Non-pigmented ciliary epithelial cell (primary cell): Measurements from ENCODE around the gene B3GALT6.

ENCODE experiments used
- DNase-seq: peaks from one replicate; pipeline ENCODE4 v3.0.0-alpha.2; 2010; ENCODE audit warnings: low read depth

The B3GALT6 gene

DNA sequence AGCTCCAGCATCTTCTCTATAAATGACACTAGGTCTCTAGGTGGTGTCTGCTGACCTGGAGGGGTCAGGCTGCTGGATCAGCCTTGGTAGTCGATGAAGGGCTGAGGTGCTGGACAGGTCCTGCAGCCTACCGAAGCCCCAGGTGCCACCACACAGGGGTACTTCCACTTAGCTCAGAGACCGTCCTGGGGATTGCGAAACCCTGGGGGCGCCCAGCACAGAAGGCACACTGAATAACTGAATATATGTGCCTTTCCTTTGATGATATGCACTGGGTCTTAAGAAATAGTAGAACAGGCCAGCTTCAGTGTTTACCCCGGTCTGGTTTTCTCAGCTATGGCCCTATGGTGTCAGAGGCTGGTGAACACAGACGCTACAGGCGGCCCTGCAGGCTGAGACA, 30.7 kb downstream of the B3GALT6 start:
- no peak for DNase-seq

DNA sequence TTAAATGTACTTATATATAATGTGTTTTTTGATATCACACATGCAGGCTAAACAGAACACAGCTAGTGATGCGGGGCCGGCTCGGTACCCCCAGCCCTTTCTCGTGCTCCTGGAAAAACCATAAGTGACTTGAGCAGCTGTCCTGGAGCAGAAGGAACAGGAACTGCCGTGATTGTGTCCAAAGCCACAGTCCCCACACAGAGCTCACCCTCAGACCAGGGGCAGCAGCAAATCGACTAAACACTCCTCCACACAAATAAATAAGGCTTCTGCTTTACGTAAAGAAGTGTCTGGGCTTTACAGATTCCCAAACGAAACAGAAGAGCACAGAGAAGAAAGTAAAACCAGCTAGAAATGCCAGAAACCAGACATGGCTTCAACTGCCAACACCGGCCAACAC, 32.0 kb downstream of the B3GALT6 start:
- DNase-seq = no peak

DNA sequence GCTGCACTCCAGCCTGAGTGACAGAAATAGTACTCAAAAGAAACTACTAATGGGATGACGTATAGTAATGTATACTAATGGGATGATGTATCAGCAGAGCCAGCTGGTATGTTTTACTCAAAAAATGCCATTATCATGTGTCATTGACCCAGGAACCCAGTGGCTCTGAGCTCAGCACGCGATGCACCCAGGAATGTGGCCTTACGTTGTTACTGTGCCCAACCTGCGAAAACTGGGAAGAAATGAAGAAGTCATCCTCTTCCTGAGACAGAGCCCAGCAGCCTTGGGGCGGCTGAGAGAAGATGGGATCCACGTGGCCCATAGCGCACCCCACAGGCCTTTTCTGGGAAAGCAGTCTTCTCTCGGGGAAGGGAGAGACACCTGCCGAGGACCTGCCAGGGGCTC, 32.8 kb downstream of the B3GALT6 start:
- DNase-seq = peak; percentile 95

DNA sequence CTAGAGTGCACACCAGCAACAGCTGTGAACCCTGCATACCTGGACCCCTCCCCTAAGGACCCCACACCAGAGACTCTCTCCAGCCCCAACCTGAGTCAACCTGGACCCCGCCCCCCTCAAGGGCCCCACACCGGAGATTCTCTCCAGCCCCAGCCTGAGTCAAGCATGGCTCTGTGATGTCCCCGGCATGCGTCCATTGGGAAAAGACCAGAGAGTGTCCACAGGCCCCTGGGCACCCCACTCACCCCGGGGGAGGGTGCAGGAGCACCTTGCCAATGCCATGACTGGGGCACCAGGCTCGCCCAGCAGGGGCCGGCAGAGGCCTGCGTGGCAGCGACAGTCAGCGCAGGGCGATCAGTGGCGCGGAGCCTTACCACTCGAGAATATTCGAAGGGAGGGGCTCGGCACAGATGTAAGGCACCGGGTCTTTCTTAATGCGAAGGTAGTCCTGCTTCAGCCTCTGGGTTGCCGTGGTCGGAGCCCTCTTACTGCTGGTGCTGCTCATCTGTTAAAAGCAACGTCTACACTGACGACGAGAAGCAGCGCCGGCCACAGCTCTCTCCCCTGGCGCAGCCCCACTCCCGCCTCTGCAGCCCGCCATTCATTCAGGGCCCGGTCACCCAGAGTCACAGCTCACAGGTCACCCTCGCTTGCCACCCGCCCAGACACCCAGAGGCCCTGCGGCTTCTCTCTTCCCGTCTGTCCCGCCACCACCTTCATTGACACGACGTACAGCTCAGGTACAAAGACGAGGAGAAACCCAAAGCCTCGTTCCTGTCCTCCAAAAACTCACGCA, 35.6 kb downstream of the B3GALT6 start:
- DNase-seq = no peak

DNA sequence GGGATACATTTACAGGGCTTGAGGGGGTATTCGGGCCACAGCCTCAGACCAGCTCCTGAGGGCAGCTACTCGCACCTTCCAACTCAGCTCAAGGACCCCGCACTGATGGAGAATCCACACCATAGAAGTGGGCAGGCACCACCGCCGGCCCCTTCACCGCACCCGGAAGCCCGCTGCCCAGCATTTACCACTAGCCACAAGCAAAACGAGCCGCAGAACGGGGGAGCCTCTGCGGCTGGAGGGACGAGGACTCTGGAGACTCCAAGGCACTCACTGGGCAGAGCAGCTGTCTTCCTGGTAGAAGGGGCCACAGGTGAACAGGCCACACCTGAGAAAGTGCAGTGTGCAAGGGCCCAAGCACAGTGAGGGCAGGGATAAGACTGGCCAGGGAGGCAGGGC, 36.2 kb downstream of the B3GALT6 start:
- no peak for DNase-seq

DNA sequence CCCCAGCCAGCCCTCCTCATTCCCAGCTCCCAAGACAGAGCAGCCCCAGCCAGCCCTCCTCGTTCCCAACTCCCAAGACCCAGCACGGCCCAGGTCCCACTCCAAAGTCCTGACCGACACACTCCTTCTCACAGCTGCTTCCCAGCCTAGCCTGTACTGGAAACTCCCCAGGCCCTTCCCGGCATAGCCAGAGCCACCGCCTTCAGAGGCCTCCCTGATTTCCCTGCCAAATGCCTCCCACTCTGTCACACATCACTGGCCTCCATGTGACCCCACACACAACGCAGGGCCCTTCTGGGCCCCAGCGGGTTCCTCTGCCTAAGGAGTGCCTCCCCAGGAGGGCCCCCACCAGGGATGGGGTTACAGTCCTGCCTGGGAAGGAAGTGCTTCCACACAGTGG, 38.8 kb downstream of the B3GALT6 start:
- DNase-seq = no peak

DNA sequence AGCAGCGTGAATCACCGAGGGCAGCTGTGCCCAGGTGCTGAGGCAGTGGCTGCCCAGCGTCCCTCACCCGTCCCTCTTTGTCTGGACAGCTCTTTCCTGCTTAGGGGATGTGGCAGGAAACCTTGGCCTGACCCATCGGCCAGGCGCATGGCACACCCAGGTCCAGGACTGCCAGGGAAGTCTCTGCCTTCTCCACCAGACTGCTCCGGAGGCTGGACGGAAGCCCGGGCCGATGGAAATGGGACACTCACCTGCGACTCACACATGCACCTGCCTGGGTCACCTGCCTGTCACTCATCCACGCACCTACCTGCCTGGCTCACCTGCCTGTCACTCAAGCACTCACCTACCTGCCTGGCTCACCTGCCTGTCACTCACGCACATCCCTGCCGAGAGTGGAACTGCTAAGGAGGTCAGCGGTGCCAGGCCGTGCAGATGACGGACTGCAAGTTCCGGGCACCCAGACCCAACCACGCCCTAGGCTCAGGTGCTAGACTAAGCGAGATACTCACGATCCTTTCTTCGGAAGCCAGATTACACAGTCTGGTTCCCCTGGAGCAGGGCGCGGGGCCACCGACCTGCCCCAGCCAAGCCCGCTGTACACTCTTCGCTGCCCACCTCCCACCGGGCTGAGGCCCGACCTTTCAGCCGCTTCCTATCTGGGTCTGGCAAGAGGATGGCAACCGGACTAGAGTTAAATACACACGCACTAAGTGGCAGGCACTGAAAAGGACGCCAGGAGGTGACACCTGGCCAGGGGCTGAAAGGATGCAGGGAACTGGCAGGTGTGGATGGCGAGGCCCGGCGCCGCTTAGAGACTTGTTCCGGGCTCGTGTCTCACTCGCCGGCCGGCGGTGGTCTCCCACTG, 40.5 kb downstream of the B3GALT6 start:
- DNase-seq = no peak

DNA sequence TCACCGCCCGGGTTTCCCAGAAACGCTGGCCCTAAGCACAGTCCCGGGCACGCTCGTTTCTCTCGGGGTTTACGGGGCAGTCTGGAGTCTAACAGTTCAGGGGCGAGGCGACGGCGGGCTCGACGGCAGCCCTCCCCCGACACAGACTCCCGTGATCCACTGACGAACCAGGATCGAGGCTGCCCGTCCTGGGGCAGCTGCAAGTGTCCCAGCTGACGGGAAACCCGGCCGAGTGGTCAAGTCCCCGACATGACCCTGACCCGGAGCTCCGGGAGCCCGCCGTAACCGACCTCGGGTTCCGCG, 41.1 kb downstream of the B3GALT6 start:
- no peak for DNase-seq

DNA sequence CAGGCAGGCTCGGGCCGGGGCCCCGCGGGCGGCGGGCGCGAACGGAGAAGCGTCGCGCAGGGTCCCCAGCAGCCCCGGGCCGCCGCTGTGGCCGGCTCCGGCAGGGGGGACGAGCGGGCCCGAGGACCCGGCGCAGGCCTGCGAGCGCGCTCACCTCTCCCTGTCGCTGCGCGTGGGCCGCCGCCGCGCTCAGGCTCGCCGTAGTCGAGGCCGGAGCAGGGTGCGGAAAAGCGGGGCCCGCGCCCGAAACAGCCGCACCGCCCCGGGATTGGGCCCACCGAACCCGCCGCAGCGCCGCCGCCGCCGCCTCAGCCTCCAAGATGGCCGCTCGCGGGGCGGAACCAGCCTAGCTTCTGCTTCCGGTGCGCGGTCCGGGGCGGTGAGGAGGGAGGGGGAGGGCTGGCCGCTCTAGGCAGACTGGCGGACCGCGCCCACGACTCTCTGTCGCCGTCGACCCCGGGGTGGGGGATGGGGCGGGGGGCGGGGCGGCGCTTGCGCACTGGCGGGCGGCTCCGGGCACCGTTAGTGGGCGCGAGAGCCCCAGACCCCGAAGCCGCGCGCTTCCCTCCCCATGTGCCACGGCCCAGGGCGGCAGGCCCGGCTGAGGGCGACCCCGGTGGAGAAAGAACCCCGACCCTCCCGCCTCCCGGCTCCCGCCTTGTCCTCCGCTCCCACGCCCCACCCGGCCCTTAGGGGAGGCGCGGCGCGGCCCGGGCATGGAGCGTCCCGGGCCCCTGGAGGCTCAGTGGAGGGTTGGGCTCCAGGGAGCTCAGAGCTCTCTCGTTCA, 41.7 kb downstream of the B3GALT6 start, which contains the start of gene UBE2J2:
Gene UBE2J2, minus strand, starts transcription at position 343 of the 787 bp plus-strand sequence. CDS start 5,862 bp downstream, outside the sequence.
- DNase-seq = peak; percentile 48

DNA sequence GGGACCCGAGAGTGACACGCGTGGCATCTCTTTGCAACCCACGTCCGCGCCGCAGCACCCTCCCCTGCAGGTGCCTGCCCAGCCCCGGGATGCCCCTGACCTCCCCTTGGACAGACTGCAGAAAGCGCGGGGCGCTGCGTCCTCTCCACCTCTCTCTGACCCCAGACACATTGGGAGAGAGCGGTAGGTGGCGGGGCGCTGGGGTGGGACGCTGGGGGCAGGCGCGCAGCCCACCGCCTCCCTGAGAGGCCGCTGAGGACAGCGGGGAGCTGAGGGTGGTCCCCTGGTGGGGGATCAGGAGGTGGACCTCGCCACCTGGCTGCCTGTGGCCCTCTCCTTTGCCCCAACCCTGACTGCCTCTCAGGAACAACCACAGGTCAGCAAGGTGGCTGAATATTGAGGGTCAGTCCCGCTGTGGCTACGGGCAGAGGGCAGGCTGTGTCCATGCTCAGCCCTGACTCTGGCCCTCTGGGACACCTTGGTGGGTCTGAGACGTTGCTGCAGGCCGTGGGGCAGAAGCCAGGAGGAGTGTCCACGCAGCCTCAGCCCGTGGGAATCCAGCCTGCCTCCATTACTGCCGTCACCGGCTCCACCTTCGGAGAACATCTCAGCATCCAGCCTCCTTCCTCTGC, 42.4 kb downstream of the B3GALT6 start:
- no peak for DNase-seq

DNA sequence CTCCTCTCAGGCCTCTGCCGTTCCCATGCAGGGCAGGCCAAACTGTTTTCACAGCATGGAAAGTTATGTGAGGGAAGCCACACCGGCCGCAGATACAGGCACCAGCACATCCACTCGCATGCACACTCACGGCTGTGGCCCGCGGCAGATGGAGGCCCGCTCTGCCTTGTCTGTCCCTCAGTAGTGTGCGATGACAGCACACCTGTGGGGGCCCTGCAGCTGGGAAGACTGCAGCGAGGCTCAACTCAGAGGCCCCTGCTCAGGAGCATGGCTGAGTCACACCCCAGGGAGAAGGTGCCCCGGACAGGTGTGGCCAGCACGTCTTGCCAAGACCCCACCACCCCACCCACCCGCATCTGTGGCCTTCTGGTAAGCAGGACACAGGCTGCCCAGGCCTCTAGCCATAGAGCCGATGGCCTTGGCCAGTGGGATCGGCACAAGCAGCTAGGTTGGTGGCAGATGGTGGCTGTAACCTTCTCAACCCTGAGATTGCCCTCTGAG, 42.9 kb downstream of the B3GALT6 start:
- DNase-seq = no peak

DNA sequence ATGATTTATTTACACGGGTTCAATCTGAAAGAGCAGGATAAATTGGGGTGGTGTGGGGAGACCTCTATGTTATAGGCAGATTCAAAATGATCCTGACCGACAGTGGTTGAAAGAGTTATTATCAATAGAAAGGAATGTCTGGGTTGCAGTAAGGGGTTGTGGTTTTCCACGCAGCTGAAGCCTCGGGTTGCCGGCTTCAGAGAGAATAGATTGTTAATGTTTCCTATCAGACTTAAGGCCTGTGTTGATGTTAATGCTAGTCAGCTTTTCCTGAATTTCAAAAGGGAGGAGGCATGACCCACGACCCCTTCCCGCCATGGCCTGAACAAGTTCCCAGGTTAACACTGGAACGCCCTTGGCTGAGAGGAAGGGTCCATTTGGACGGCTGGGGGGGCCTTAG, 43.8 kb downstream of the B3GALT6 start:
- DNase-seq = no peak

DNA sequence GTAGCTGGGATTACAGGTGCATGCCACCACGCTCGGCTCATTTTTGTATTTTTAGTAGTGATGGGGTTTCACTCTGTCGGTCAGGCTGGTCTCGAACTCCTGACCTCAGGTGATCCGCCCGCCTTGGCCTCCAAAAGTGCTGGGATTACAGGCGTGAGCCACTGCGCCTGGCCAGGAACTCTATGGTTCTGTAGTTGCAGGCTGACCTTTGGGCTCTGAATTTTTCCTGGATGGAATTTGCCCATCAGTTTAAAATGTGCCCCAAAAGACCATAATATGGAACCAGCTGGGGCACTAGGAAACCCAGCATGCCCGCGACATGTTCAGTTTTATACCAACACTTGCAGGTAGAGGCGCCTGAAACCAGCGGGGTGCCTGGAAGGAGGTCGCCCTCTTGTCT, 46.6 kb downstream of the B3GALT6 start:
- DNase-seq = no peak

DNA sequence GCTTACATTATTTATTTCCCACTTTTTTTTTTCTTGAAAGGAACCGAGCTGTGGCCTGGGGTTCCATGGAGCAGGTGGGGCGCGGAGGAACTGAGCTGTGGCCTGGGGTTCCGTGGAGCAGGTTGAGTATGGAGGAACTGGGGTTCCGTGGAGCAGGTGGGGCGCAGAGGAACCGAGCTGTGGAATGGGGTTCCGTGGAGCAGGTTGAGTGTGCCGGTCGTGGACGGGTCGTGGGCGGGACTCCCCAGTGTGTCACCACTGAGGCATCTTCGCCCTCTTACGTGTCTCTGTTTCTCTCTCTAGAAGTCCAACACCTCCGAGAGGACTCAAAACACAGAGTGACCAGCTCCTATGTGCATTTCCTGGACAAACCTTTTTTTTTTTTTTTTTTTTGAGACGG, 47.0 kb downstream of the B3GALT6 start:
- DNase-seq = no peak

DNA sequence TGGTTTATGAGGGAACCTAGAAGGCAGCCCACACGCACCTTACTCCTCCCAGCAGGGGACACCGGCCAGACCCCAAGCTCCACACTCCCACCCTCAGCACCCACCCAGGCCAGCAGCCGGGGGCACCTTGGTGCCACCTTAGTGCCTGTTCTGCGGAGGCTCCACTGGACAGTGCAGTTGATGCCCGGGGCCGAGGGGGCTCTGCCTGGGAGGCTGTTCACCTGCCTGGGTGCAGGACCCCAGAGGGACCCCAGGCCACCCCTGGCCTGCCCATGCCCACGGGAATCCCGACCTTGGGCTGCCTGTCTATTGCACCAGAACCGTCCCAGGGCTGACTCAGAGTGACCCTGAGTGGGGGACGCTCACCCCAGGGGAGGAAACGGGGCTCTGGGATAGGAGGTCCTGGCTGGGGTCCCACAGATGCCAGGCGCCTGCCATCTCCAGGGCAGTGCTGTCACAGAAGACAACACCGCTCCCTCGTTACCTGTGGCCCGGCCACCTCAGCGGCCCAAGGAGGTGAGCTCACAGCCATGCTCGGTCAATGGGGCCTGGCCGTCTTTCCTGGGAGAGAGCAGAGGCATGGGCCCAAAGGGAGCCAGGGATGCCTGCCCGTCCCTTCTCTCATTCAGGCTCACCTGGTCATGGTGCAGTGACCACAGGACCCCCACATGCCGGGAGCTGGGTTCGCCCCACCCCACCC, 48.9 kb downstream of the B3GALT6 start:
- no peak for DNase-seq

DNA sequence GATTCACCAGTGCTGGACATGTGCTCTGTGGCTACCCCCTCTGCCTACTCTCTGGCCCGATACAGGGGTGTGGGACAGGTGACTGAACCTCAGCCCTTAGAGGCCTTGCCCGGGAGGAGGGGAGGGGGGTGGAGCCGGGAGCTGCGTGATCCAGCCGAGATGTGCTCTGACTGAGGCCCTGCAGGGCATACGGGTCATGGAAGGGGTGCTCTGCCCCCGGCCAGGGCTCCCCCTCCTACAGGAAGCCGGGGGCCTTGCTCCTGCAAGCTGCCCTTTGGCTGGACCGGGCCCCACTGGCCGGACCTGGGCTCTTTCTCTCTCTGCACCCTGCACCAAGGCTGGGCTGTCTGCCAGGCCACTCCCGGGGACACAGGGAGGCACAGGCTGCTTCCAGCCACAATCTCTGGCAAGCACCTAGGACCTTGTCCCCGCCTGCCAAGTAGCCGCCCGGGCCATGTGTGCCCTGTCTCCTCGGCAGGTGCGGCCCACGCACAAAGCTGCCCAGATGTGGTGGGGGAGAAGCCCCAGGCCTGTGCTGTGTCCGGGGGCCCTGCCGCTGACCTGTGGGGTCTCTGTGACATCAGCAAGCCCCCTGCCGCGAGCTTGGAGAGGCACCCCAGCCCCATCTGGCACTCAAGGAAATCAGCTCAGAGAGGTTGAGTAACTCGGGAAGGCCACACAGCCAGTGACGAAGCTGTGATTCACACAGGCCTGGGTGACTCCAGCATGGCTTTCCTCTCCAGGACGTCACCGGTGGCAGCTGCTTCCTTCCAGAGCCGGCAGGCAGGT, 49.7 kb downstream of the B3GALT6 start:
- no peak for DNase-seq

DNA sequence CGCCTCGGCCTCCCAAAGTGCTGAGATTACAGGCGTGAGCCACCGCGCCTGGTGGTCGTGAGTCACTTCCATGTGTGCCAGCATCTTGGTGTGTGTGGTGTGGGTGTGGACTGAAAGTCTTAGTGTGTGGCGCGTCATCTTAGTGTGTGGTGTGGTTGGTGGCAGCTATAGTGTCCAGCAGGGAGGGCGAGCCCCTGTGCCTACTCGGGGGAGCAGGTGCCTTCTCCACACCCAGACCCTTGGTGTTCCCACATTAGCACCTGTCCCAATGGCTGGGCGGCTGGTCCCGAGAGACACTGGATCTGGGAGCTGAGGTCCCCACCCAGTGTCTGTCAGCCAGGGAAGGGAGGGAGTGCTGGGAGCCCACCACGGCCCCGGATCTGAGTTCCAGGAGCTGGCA, 51.0 kb downstream of the B3GALT6 start:
- no peak for DNase-seq

DNA sequence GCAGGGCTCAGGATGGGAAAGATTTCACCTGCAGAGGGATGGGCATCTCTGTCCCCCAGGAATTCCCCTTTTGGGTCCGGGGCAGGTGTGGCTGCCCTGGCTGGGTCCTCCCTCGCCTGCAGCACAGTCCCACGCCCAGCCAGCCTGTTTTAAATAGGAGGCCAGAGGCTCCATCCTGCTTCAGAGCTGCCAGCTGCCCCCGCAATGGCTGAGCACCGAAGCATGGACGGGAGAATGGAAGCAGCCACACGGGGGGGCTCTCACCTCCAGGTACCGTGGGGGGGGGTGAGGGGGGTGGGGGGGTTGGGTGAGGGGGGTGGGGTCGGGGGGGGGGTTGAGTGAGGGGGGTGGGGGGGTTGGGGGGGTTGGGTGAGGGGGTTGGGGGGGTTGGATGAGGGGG, 51.8 kb downstream of the B3GALT6 start:
- DNase-seq = no peak
